NCI-H526 treated with DMSO at 0.1 percent for 48 hours (cell line): ENCODE measurements around the gene DLL1.

Source experiments
- DNase-seq: peaks from one replicate; lab custom pipeline; 2025; lab: John Stamatoyannopoulos, UW

Gene DLL1

GRCh38 chr6:170295510-170296422, 4.9 kb upstream of the DLL1 start:
- DNase-seq = peak; percentile 70

- no peak for DNase-seq
Observed at GRCh38 chr6:170294813-170295509, 4.1 kb upstream of the DLL1 start.

GRCh38 chr6:170294298-170294730, 3.4 kb upstream of the DLL1 start:
- no peak for DNase-seq

- no peak for DNase-seq
Observed at GRCh38 chr6:170293341-170294231, 2.7 kb upstream of the DLL1 start.

GRCh38 chr6:170292407-170293158, 1.7 kb upstream of the DLL1 start:
- peak; percentile 25 for DNase-seq

GRCh38 chr6:170292111-170292406, 1.2 kb upstream of the DLL1 start:
- peak; percentile 75 for DNase-seq

GRCh38 chr6:170291271-170292110, 613 bp upstream of the DLL1 start:
- DNase-seq = peak; percentile 87

GRCh38 chr6:170289951-170290295, 955 bp downstream of the DLL1 start:
- DNase-seq = no peak

- DNase-seq = peak; percentile 26
Observed at GRCh38 chr6:170289180-170289931, 1.5 kb downstream of the DLL1 start.

- DNase-seq = no peak
Observed at GRCh38 chr6:170288852-170289179, 2.1 kb downstream of the DLL1 start.

- DNase-seq = no peak
Observed at GRCh38 chr6:170288091-170288631, 2.7 kb downstream of the DLL1 start.

GRCh38 chr6:170287371-170287876, 3.5 kb downstream of the DLL1 start:
- DNase-seq = no peak

- DNase-seq = no peak
Observed at GRCh38 chr6:170286934-170287265, 4.0 kb downstream of the DLL1 start.

- no peak for DNase-seq
Observed at GRCh38 chr6:170286246-170286933, 4.5 kb downstream of the DLL1 start.

GRCh38 chr6:170285482-170285881, 5.4 kb downstream of the DLL1 start:
- DNase-seq = no peak

- no peak for DNase-seq
Observed at GRCh38 chr6:170284866-170285469, 5.9 kb downstream of the DLL1 start.

- no peak for DNase-seq
Observed at GRCh38 chr6:170284126-170284773, 6.6 kb downstream of the DLL1 start.
